ENCODE results near the gene SPATA2L.

DNA sequence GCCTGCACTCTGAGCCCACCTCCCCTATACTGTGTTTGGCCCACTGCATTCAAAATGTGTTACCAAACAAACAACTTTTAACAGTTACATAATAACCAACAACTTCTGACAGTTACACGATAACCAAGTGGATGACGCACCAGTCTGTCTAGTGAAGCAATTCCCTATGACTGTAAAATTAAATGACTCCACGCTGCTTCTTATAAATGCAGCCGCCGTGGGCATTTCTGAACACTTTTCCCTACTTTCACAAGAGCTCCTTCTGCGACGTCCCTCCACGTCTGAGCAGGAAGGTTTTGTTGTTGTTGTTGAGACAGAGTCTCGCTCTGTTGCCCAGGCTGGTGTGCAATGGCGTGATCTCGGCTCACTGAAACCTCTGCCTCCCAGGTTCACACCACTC lies 47.4 kb upstream of the SPATA2L start:
- no peak for TF ChIP-seq POLR2A (IDR thresholded peaks at IDR 0.05; ENCODE audit: low read depth, low read length)
- no peak for TF ChIP-seq POLR2AphosphoS5 (IDR thresholded peaks at IDR 0.05; ENCODE audit: low read depth, low read length)
- no peak for TF ChIP-seq PAX5 (IDR thresholded peaks at IDR 0.05; ENCODE audit: insufficient read depth, low read length, severe bottlenecking)
